T-helper 22 cell (primary cell): ENCODE measurements around the gene PACS2.

Experiments
- DNase-seq: peaks from one replicate; pipeline ENCODE4 v3.0.0-alpha.2; 2020; ENCODE audit warnings: low read depth

Gene PACS2

GRCh38 chr14:105423488-105424195 lies 109.1 kb downstream of the PACS2 start:
- DNase-seq = no peak

- no peak for DNase-seq
Observed at GRCh38 chr14:105424861-105425260, 110.3 kb downstream of the PACS2 start.

GRCh38 chr14:105425823-105426247 lies 111.3 kb downstream of the PACS2 start:
- no peak for DNase-seq

GRCh38 chr14:105426416-105427130 lies 112.0 kb downstream of the PACS2 start:
- DNase-seq = no peak

GRCh38 chr14:105427412-105427811 lies 112.9 kb downstream of the PACS2 start:
- no peak for DNase-seq

GRCh38 chr14:105427936-105428485 lies 113.5 kb downstream of the PACS2 start:
- DNase-seq = no peak

- no peak for DNase-seq
Observed at GRCh38 chr14:105430042-105430441, 115.5 kb downstream of the PACS2 start.

GRCh38 chr14:105430565-105430964 lies 116.0 kb downstream of the PACS2 start:
- no peak for DNase-seq

- no peak for DNase-seq
Observed at GRCh38 chr14:105431256-105431655, 116.7 kb downstream of the PACS2 start.

- DNase-seq = no peak
Observed at GRCh38 chr14:105432657-105433056, 118.1 kb downstream of the PACS2 start.

- no peak for DNase-seq
Observed at GRCh38 chr14:105433161-105433605, 118.6 kb downstream of the PACS2 start.

- DNase-seq = no peak
Observed at GRCh38 chr14:105436402-105436801, 121.9 kb downstream of the PACS2 start.

GRCh38 chr14:105436891-105437722 lies 122.6 kb downstream of the PACS2 start:
- no peak for DNase-seq

- DNase-seq = no peak
Observed at GRCh38 chr14:105437723-105438500, 123.4 kb downstream of the PACS2 start.

GRCh38 chr14:105439179-105439578 lies 124.6 kb downstream of the PACS2 start:
- no peak for DNase-seq

GRCh38 chr14:105439710-105440553 lies 125.4 kb downstream of the PACS2 start:
- no peak for DNase-seq

- DNase-seq = no peak
Observed at GRCh38 chr14:105440554-105440900, 126.0 kb downstream of the PACS2 start.

- DNase-seq = no peak
Observed at GRCh38 chr14:105440992-105441391, 126.4 kb downstream of the PACS2 start.

- no peak for DNase-seq
Observed at GRCh38 chr14:105442125-105442524, 127.6 kb downstream of the PACS2 start.

- no peak for DNase-seq
Observed at GRCh38 chr14:105442834-105443233, 128.3 kb downstream of the PACS2 start.

- DNase-seq = no peak
Observed at GRCh38 chr14:105444859-105445258, 130.3 kb downstream of the PACS2 start.
